ENCODE results near the gene PUSL1.
"Not testable (repeated sequence)": the region's sequence is repeated elsewhere in the genome, so short reads cannot be mapped to it uniquely, and the experiment has no call there.

The PUSL1 gene

DNA sequence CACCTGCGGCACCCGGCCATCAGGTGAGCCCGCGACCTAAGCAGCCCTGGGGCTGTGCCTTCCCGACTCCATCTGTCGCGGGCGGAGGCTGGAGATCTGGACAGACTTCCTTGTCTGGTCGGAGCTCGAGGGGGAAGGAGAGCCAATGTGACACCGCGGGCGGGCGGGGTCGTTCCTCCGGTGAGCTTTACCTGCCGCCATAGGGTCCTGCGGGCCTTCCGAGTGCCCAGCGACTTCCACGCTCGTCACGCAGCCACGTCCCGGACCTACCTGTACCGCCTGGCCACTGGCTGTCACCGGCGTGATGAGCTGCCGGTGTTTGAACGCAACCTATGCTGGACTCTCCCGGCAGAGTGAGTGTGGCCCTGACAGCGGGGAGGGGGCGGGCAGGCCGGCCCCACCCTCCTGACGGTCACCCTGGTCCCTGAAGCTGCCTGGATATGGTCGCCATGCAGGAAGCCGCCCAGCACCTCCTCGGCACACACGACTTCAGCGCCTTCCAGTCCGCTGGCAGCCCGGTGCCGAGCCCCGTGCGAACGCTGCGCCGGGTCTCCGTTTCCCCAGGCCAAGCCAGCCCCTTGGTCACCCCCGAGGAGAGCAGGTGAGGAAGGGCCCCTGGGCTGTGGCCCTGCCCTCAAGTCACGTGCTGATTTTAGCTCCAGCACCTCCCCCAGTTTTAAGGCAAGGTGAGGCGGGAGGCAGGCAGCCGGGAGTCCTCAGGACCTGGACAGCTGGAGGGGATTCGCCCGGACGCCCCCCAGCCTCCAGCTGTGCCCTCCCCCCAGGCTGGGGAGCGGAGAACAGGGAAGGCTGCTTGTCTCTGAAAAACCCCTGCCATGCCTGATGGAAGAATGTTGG, 1.1 kb downstream of the PUSL1 start:
- no peak for DNase-seq (ENCODE audit: low read depth in 2 of 2)

DNA sequence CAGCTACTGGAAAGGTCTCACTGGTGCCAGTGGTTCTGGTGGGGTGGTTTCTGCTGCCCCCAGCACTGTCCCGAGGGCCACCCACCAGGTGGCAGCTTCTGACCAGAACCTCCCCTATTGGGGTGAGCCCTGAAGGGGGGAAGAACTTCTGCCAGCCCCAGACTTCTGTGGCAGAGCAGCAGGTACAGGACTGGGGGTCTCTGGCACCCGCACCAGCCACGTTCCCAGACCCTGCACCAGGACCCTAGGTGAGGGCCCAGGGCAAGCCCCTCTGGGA, 1.6 kb downstream of the PUSL1 start:
- DNase-seq (ENCODE audit: low read depth in 2 of 2), result no peak

DNA sequence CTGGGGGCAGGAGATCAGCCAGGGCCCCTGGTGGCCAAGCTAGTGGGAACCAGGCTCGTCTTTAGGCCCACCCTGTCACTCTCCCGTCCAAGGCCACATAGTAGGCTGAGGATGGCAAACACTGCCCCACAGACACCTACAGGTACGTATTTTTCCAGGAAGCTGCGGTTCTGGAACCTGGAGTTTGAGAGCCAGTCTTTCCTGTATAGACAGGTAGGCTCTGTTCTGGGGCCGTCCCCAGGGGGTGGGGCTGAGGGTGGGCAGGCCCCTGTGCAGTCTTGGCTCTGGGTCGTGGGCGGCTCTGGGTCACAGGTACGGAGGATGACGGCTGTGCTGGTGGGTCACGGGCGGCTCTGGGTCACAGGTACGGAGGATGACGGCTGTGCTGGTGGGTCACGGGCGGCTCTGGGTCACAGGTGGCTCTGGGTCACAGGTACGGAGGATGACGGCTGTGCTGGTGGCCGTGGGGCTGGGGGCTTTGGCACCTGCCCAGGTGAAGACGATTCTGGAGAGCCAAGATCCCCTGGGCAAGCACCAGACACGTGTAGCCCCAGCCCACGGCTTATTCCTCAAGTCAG, 2.2 kb downstream of the PUSL1 start:
- no peak for DNase-seq (ENCODE audit: low read depth in 2 of 2)

DNA sequence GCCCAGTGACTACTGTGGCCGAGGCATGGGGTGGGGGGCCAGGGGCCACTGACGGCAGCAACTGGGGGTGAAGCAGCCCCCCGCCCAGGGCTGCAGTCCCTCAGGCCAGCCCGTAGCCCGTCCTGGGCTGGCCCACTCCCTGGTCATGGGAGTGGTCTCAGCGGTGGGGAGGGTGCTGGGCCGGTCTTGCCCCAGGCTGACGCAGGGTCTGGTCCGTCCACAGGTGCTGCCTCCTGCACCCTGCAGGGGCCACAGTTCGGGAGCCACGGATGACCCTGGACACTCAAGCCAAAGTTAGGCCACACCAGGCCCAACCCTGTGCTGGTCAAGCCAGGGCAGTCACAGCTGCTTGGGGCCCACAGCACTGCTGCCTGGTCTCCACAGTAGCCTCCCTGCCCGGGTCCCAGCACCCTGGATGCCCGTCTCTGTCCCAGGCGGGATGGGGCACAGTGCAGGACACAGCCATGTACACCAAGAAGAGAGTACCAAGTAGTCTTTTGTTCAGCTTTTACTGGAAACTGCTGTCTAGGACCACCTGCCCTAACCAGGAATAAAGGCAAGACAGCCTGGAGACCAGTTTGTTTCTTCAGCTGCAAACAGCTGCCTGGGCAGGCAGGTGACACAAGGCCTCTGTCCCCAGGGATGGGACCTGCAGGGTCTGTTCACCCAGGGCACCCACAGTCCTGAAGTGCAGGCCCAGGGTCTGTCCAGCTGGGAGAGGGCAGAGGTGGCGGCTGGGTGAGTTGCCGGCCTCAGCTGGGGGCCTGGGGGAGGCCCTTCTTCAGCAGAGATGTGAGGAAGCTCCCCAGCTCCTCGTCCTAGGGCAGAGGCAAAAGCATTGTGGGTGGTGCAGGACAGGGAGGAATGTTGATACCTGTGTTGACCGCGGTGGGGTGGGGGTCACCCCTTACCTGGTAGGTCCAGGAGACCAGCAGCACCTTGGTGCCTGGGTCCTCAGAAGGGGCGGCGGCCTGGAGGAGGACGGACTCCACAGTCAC, 3.0 kb downstream of the PUSL1 start:
- DNase-seq (ENCODE audit: low read depth in 2 of 2), result no peak

DNA sequence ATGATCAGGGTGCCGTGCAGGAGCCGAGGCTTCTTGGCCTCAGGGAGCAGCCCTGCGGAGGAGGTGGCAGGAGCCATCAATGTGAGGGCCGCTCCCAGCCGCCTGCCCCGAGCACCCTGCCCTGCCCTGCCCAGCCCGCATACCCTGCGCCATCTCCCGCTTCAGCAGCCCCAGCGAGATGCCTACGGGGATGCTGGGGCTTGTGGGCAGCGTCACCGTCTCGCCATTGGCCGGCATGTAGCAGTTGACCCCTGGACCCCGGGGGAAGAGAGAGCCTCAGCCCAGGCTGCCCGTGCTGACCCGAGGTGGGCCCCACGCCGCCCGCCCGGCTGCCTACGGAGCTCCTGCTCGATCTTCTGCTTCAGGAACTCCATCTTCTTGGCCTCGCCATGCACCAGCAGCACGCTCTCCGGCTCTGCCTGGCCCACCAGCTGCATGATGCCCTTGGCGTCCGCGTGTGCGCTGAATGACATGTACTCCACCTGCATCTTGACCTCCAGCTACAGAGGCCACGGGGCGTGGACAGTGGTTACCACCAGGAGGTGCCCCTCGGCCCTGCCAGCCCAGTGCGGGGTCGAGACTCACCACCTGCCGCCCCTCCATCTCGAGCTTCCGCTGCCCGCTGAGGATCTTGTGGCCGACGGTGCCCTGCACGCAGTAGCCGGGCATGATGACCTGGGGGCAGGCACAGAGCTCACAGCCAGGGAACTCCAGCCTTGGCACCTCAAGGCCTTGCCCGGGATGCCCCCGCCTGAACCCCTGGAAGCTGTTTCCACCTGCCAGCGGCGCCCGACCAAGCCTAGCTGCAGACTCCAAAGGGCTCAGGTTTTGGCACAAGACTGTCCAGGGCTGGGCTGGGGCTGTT, 4.3 kb downstream of the PUSL1 start:
- no peak for DNase-seq (ENCODE audit: low read depth in 2 of 2)

DNA sequence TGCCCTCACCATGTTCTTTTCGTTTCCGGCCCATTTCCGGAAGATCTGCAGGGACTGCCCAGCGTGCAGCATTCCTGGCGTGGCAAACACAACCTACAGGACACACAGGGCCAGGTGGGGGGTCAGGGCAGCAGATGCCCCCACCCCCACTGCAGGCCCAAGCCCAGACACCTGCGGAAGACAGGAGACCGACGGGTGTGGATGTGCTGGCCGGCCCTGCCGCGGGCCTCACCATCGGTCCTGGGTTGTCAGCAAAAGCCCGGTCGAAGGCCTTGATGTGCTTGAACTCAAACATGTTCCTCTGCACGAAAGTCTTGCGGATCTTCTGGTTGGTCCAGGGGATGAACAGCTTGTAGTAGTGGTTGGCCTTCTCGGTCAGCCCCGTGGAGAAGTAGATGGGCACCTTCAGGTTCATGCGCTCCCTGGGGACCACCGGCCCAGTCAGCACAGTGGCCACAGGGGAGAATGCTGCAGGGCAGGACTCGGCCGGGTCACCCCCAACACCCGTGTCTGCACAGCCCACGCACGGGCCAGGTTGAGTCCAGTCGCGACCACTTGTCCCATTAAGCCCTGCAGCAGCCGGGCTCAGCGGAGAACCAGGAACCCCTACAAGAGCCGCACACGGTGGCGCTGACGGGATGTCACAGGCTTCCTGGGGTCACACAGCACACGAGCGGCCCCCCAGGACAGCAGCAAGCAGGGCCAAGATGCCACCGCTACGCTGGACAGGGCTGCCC, 5.3 kb downstream of the PUSL1 start:
- DNase-seq (ENCODE audit: low read depth in 2 of 2), result no peak

DNA sequence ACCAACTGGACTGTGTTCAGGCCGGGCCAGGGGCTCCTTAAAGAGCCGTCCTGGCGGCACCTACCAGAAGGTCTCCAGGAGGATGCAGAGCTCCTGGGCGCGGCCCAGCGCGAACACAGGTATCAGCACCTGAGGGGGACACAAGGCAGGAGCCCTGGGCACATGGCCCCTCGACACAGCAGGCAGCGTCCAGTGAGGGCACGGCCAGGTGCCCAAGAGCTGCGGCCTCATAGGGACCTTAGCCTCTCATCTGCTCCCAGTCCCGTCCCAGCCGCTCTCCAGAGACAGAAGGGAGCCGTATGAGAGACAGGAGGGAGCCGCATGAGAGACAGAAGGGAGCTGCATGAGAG, 5.8 kb downstream of the PUSL1 start:
- DNase-seq (ENCODE audit: low read depth in 2 of 2), result no peak

DNA sequence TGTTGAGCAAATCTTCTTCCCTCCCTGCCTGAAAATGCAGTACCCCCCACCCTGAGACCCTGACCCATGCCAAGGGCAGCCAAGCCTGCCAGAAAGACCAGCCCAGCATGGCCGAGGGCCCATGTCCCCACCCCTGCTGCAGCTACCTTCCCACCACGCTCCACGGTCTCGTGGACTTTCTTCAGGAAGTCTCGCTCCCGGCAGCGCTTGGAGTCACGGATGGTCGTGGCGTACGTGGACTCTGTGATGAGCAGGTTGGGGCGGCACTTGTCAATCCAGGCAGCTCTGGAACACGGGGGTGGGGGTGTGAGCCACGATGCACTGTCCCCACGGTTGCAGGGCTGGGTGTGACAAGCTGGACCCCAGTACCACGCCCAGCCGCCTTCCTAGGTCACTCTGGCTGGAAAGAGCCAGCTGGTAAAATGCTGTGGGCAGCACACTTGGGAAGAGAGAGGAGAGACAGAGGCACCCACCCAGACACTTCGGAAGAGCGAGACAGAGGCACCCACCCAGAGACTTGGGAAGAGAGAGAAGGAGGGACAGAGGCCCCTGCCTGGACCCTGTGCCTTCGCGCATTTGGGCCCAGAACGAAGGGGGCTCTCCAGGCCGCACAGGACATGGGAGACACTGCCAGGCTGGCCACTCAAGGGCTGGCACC, 6.4 kb downstream of the PUSL1 start:
- no peak for DNase-seq (ENCODE audit: low read depth in 2 of 2)

DNA sequence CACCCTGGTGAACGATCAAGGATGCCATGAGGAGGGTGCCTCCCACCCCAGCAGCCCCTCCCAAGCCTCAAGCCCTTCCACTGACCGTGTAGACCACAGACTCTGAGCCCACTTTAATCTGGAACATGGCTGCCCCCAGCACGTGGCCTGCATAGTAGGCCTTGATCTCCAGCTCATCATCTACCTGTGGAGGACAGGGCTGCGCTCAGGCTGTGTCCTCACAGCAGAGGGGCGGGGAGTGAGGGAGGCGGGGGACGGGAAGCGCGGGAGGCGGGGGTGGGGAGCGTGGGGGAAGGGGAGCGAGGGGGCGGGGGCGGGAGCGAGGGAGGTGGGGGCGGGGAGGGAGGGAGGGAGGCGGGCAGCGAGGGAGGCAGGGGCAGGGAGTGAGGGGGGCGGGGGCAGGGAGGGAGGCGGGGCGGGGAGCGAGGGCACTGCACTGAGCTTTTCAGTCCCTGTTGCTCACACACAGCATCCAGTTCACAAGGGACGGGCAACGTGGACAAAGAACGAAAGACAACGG, 7.1 kb downstream of the PUSL1 start:
- DNase-seq (ENCODE audit: low read depth in 2 of 2), result no peak

DNA sequence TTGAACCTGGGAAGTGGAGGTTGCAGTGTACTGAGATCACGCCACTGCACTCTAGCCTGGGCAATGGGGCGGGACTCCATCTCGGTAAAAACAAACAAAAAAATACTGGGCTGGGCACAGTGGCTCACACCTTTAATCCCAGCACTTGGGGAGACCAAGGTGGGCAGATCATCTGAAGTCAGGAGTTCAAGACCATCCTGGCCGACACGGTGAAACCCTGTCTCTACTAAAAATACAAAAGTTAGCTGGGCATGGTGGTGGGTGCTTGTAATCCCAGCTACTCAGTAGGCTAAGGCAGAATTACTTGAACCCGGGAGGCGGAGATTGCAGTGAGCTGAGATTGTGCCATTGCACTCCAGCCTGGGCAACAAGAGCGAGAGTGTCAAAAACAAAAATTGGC, 7.8 kb downstream of the PUSL1 start:
- not testable (repeated sequence) for DNase-seq (ENCODE audit: low read depth in 2 of 2)

DNA sequence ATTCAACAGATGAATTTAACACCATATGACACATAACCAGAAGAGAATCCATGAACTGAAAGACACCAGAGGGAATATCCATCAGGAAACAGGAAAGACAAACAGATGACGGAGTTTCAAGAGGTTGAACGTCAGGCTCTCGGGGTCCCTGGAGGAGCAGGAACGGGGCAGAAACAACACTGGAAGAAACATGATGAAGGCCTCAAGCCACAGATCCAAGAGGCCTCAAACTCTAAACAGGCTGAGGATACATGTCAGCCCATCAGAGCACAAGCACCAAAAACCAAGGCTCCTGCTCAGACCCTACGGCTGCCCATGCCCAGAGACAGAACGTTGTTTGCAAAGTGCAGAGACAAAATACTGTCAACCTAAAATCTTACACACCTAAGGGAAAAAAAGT, 9.0 kb downstream of the PUSL1 start:
- DNase-seq (ENCODE audit: low read depth in 2 of 2), result no peak

DNA sequence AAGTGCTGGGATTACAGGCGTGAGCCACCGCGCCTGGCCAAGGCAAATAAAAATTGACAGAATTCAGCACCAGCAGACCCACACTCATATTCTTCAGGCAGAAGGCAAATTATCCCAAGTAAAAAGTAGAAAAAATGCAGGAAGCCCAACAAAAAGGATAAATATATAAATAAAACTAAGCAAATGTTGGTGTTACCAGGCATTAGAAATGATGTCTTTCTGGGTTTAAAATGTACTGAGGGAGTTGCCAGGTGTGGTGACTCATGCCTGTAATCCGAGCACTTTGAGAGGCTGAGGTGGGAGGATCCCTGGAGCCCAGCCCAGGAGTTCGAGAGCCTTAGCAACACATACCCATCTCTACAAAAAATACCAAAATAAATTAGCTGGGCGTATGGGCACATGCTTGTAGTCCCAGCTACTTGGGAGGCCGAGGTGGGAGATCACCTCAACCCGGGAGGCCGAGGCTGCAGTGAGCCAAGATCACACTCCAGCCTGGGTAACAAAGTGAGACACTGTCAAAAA, 9.8 kb downstream of the PUSL1 start:
- DNase-seq (ENCODE audit: low read depth in 2 of 2), result no peak

DNA sequence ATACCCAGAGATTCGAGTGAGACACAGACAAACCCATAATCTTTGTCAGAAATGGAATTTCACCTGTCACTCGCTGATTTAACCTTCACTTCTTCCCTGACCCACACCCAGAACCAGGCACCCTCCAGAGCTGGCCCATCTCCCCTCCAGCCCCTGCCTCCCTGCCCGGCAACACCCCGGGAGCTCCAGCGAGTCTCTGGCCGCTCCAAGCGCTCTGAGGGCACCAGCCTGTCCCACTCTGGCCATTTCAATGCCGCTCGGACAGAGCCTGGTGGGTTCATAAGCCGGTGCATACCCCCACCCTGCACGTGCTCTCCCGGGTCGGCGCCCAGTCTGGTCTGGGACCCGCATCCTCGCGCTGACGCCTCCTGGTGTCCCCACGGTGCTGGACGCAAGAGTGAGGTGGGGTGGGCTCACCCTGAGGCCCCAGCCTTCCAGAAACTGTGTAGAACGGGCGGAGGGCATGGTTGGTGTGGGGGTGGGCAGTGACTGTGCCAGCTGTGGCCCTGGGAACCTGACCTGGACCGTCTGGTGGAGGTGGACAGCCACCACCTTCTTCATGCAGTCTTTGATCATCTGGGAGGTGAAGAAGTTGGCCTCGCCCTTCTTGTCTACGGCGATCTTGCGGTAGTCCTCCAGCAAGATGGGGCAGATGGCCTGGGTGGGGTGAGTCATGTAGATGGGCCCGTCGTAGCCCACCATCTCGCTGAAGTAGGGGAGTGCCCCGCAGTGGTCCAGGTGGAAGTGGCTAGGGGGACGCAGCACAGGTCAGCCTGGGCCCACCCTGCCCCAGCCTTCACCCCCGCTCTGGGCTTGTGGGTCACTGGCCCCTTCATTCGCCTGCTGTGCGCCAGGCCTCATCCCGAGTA, 10.6 kb downstream of the PUSL1 start:
- no peak for DNase-seq (ENCODE audit: low read depth in 2 of 2)

DNA sequence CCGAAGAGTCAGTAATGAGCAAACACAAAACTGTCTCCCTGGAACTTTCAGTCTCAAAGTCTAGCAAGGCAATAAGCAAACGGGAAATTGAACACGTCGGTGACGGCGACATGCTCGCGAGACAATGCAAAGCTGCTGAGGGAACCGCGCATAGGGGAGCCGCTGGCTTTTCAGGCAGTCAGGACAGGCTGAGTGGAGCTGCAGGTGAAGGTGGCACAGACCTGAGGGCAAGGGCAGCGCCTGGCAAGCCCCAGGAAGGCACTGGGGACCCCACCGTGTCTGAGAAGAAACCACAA, 11.2 kb downstream of the PUSL1 start:
- DNase-seq (ENCODE audit: low read depth in 2 of 2), result no peak

DNA sequence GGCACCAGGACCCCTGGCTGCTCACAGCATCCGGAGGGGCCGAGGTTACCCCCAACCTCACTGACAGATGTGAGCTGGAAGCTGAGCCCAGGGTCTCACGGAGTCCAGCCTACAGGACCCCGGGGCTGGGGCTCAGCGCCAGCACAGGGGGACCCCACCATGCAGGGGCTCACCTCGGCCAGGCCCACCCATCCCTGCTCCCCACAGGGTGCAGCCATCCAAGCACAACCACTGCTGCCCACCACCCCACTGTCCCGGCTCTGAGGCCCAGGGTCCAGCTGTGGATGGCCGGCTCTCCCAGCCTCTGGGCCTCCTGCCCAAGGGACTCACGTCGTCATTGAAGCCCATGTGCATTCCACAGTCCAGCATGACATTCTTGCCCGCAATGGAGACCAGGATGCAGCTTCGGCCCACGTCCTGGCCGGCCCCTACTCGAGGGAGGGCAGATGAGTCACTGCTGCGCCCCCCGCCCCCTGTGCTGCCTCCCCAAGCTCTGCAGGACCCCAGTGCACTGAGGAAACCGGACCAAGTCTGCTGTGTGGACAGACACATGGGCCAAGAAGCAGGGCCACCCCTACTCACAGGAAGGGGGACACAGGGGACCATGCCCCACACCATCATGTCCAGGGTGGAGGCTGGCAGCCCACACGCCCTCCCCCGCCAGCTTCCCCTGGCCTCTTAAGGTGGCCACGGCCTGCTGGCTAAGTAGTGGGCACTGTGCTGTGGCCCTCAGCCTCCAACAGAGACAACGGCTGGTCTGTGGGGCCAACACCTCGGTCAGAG, 12.5 kb downstream of the PUSL1 start:
- no peak for DNase-seq (ENCODE audit: low read depth in 2 of 2)

DNA sequence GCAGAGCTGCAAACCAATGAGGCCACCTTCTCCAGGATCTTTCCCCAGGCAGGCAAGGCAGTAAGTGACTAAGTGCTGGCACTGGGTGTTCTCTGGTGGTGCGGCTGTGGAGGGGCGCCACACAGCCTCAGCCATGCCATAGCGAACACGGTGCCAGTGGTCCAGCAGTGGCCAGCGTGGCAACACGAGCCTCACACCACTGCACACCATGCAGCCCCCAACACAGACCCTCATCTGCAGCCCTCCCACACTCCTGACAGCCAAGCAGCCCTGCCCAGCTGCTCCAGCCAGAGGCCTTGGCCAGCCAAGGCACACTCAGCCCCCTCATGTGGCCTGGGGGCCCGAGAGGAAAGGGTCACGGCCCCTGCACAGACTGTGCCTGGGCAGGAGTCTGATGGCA, 13.1 kb downstream of the PUSL1 start:
- no peak for DNase-seq (ENCODE audit: low read depth in 2 of 2)

DNA sequence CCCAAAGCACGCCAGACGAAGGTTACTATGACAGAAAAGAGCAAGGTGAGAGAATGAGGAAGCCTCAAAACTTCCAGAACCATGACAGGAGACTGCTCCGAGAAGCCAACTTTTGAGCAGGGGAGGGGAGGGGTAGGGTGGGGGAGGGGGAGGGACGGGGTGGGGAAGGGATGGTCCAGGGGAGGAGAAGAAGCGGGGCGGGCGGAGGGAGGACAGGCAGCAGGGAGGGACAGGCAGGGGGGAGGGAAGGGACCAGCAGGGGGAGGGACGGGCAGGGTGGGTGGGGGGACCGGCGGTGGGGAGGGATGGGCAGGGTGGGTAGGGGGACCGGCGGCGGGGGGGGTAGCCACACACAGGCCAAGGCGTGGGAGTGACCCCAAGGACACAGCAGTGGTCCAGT, 14.0 kb downstream of the PUSL1 start:
- no peak for DNase-seq (ENCODE audit: low read depth in 2 of 2)

DNA sequence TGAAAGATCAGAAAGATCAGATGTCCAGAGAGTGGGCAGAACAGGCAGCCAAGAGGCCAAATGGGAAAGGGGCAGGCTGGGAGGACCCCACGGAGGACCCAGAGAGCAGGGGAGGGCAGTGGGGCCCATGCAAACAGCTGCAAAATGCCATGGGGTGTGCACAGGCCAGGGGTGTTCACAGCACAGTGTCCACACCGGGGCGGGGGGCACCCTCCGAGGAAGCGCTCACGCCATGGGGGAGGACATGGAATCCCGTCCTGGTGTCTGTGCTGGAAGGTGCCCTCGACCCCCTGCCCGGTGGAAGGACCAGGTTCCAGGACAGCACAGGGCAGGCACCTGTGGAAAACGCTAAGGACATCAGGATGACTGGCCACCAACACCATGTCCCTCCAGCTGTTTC, 14.6 kb downstream of the PUSL1 start:
- DNase-seq (ENCODE audit: low read depth in 2 of 2), result no peak

Measured in stimulated activated CD4-positive, alpha-beta T cell treated with anti-CD3 and anti-CD28 coated beads, Interleukin-12 subunit alpha, Interleukin-12 subunit beta, amount 100 ng/mL, for 24 hours (primary cell).